Sigmoid colon (tissue), 7 donors: ENCODE results near the gene THNSL1. TPM values are rescaled to one million over a fixed set of nuclear protein-coding genes. Genes with fewer than 3 reads are reported as not detected.

ENCODE experiments used
- DNase-seq: peaks from one replicate; pipeline ENCODE4 v3.0.0-alpha.2; 2019
- H3K27ac ChIP-seq, 4 donors: fragments of 200-600 bp; sonication (generic); one replicate each; pipeline ENCODE4 v1.5.1; 2016 to 2019; ENCODE audit warnings: mild to moderate bottlenecking in 1 of 4
- H3K27me3 ChIP-seq, 3 donors: fragments of 200-600 bp; sonication (generic); one replicate each; pipeline ENCODE4 v1.5.1; 2019; ENCODE audit warnings: mild to moderate bottlenecking in 1 of 3
- H3K36me3 ChIP-seq, 4 donors: fragments of 200-600 bp; sonication (generic); one replicate each; pipeline ENCODE4 v1.5.1; 2016 to 2019
- H3K4me1 ChIP-seq, 4 donors: fragments of 200-600 bp; sonication (generic); one replicate each; pipeline ENCODE4 v1.5.1; 2017 to 2019
- H3K4me3 ChIP-seq, 4 donors: fragments of 200-600 bp; sonication (generic); one replicate each; pipeline ENCODE4 v1.5.1; 2017 to 2019; ENCODE audit warnings: mild to moderate bottlenecking in 2 of 4, moderate library complexity in 1 of 4
- H3K9me3 ChIP-seq, 4 donors: fragments of 200-600 bp in 3 of 4; sonication (generic) in 3 of 4; one replicate each; pipeline versions ENCODE4 v1.5.1 to v1.6.1; 2013 to 2019
- CTCF ChIP-seq, 4 experiments: fragments of 450-650 bp in 3 of 4; fragments of 200-600 bp in 1 of 4; IDR thresholded peaks; one replicate each; pipeline ENCODE4 v1.5.1; 2016 to 2019; ENCODE audit warnings: antibody characterized with exemption in 4 of 4, mild to moderate bottlenecking in 3 of 4, moderate library complexity in 2 of 4
- EP300 ChIP-seq, 4 donors: sonication (generic); formaldehyde crosslinking; IDR thresholded peaks; one replicate each; pipeline ENCODE4 v1.6.1; 2017; ENCODE audit warnings: antibody characterized with exemption in 4 of 4
- POLR2A ChIP-seq, 2 donors: fragments of 450-650 bp; IDR thresholded peaks; one replicate each; pipeline ENCODE4 v1.6.1; 2016; ENCODE audit warnings: antibody characterized with exemption in 2 of 2, mild to moderate bottlenecking in 2 of 2, moderate library complexity in 2 of 2
- POLR2AphosphoS5 ChIP-seq, 4 donors: sonication (generic); formaldehyde crosslinking; IDR thresholded peaks; one replicate each; pipeline ENCODE4 v1.6.1; 2017; ENCODE audit warnings: antibody characterized with exemption in 4 of 4
- WGBS, 2 donors: extraction: QIAGEN DNeasy Blood & Tissue Kit; methylation state at CpG; one replicate each; pipeline ENCODE4 v1.1.7; 2013; 5-methylcytosine and 5-hydroxymethylcytosine counted together
- intact Hi-C: fragments of 100-400 bp; cut with DNase I; formaldehyde crosslinking; loops from one replicate; pipeline ENCODE4 v1.15.1; 2023
- polyA plus RNA-seq, 3 donors: library from polyadenylated mRNA; stranded (reverse); fragments of 200-250 nt; gene quantifications; one replicate each; pipeline ENCODE4 v1.2.3, GENCODE V29; 2013
- total RNA-seq, 4 donors: library from RNA; depleted of rRNA; stranded (reverse); fragments of >200 nt; gene quantifications; one replicate each; pipeline ENCODE4 v1.1.0, GENCODE V29; 2016
- donor health status: healthy with polysubstance abuse.
- donor health status: Bipolar disorder and iron deficiency.
- donor health status: healthy.

Gene THNSL1
- total and polyA plus RNA-seq, 7 donors, result 0.36 to 2.1 (median 1.2) TPM

- intact Hi-C loops, result no loop called here
- Histone ChIP-seq H3K4me1 (no peaks in the 10 kb centered on the region), H3K4me3 (no peak overlapping the region), H3K9me3 (no peaks in the 10 kb centered on the region), H3K36me3 (no peaks in the 10 kb centered on the region), H3K27me3 (no peaks in the 10 kb centered on the region), H3K27ac (no peak overlapping the region)
- no peak for DNase-seq
- TF ChIP-seq EP300 (IDR thresholded peaks at IDR 0.05) (no peak), POLR2AphosphoS5 (IDR thresholded peaks at IDR 0.05) (no peak), CTCF (IDR thresholded peaks at IDR 0.05) (no peak), POLR2A (IDR thresholded peaks at IDR 0.05) (no peak)
- WGBS, 2 donors, result 7 to 50% methylated on average over 2 of the region's 2 CpGs
Measured at GRCh38 chr10:25038325-25038724, 21.9 kb downstream of the THNSL1 start.

GRCh38 chr10:25039531-25039930, 23.1 kb downstream of the THNSL1 start:
- DNase-seq, result no peak
- H3K4me3 ChIP-seq, result no peak overlapping the region
- H3K27ac ChIP-seq, result no peak overlapping the region
- intact Hi-C loops, result no loop called here
- H3K27me3 ChIP-seq, result no peaks in the 10 kb centered on the region
- no peak for TF ChIP-seq POLR2A (IDR thresholded peaks at IDR 0.05)
- H3K36me3 ChIP-seq, result no peaks in the 10 kb centered on the region
- H3K9me3 ChIP-seq, result no peaks in the 10 kb centered on the region
- H3K4me1 ChIP-seq, result no peaks in the 10 kb centered on the region

- no peak for TF ChIP-seq POLR2AphosphoS5 (IDR thresholded peaks at IDR 0.05)
- no peak for TF ChIP-seq CTCF (IDR thresholded peaks at IDR 0.05)
- no peak for TF ChIP-seq POLR2A (IDR thresholded peaks at IDR 0.05)
- no peak for TF ChIP-seq EP300 (IDR thresholded peaks at IDR 0.05)
- WGBS, 2 donors, result 86 to 88% methylated on average over 1 of the region's 1 CpG
- Histone ChIP-seq H3K4me1 (peaks cover 0 to 9% (median 0%) of the 10 kb centered on the region in 4 donors), H3K27me3 (no peaks in the 10 kb centered on the region), H3K36me3 (no peaks in the 10 kb centered on the region), H3K27ac (no peak overlapping the region), H3K9me3 (no peaks in the 10 kb centered on the region), H3K4me3 (no peak overlapping the region)
- DNase-seq, result no peak
- intact Hi-C loops, result no loop called here
Measured at GRCh38 chr10:25046641-25047040, 30.2 kb downstream of the THNSL1 start.

GRCh38 chr10:25047088-25047487, 30.7 kb downstream of the THNSL1 start:
- H3K36me3 ChIP-seq, result no peaks in the 10 kb centered on the region
- DNase-seq, result no peak
- no peaks in the 10 kb centered on the region for H3K9me3 ChIP-seq
- H3K27ac ChIP-seq, result no peak overlapping the region
- peaks cover 0 to 9% (median 0%) of the 10 kb centered on the region in 4 donors for H3K4me1 ChIP-seq
- 62 to 66% methylated on average over 2 of the region's 2 CpGs for WGBS, 2 donors
- no peaks in the 10 kb centered on the region for H3K27me3 ChIP-seq
- intact Hi-C loops, result no loop called here
- TF ChIP-seq POLR2AphosphoS5 (IDR thresholded peaks at IDR 0.05) (no peak), POLR2A (IDR thresholded peaks at IDR 0.05) (no peak), EP300 (IDR thresholded peaks at IDR 0.05) (no peak), CTCF (IDR thresholded peaks at IDR 0.05) (no peak)
- no peak overlapping the region for H3K4me3 ChIP-seq

GRCh38 chr10:25047591-25048301, 31.3 kb downstream of the THNSL1 start:
- H3K27ac ChIP-seq, result no peak overlapping the region
- 33 to 42% methylated on average over 4 of the region's 4 CpGs for WGBS, 2 donors
- no peaks in the 10 kb centered on the region for H3K27me3 ChIP-seq
- intact Hi-C loops, result no loop called here
- H3K4me3 ChIP-seq, result no peak overlapping the region
- DNase-seq, result no peak
- peaks cover 0 to 9% (median 0%) of the 10 kb centered on the region in 4 donors for H3K4me1 ChIP-seq
- no peak for TF ChIP-seq EP300 (IDR thresholded peaks at IDR 0.05)
- TF ChIP-seq POLR2A (IDR thresholded peaks at IDR 0.05), result no peak
- TF ChIP-seq POLR2AphosphoS5 (IDR thresholded peaks at IDR 0.05), result no peak
- no peak for TF ChIP-seq CTCF (IDR thresholded peaks at IDR 0.05)
- no peaks in the 10 kb centered on the region for H3K36me3 ChIP-seq
- no peaks in the 10 kb centered on the region for H3K9me3 ChIP-seq
